ENCODE measurements around the gene PRG3. TPM values are rescaled to one million over a fixed set of nuclear protein-coding genes. Genes with fewer than 3 reads are reported as not detected.

PRG3 gene
- total and polyA plus RNA-seq, 2 of the 13 experiments (the other 11 are each of a cell fraction or from before 2014, with no cell fraction given): not detected

GRCh38 chr11:57368845-57369232 is 12.1 kb downstream of the PRG3 start:
- Histone ChIP-seq H3K4me2 (ENCODE audit: low read depth, low read length) (no peak overlapping the region), H3K27ac (ENCODE audit: extremely low read length, insufficient read depth, low read length) (no peak overlapping the region), H3K4me3 (replicated peaks in 1 of 3; ENCODE audit: insufficient read depth in 1 of 3, low read depth in 2 of 3, low read length in 3 of 3) (no peak overlapping the region), H3K9ac (ENCODE audit: insufficient read depth, low read depth, low read length) (no peak overlapping the region), H3K9me3 (ENCODE audit: low read length) (no peaks in the 10 kb centered on the region), H3K79me2 (ENCODE audit: insufficient read depth, low read length) (no peaks in the 10 kb centered on the region), H3K4me1 (ENCODE audit: insufficient read depth, low read length) (no peaks in the 10 kb centered on the region), H2AFZ (ENCODE audit: low read length) (no peak overlapping the region), H3K36me3 (replicated peaks in 1 of 2; ENCODE audit: control insufficient read depth in 1 of 2, insufficient read depth in 2 of 2, low read length in 2 of 2) (no peaks in the 10 kb centered on the region), H3K27me3 (ENCODE audit: control insufficient read depth in 1 of 2, insufficient read depth in 2 of 2, low read length in 2 of 2) (peaks cover 3 to 23% of the 10 kb centered on the region in 2 experiments), H4K20me1 (ENCODE audit: insufficient read depth, low read length) (no peaks in the 10 kb centered on the region)
- in situ Hi-C loops (cut with HindIII; ENCODE audit: extremely low pct_ligation_motif_present, low pct_unique_long_range_greater_than_20kb) (no loop called here), intact Hi-C loops (cut with micrococcal nuclease; ENCODE audit: unreplicated experiment) (no loop called here)
- ChIA-PET CTCF (ENCODE audit: low intra/inter-chr PET ratio, low total read pairs) (no interaction called here), POLR2A (no interaction called here)
- TF ChIP-seq MZF1 (CRISPR knock-in tag; IDR thresholded peaks at IDR 0.05; ENCODE audit: borderline replicate concordance) (no peak), ZNF615 (CRISPR knock-in tag; IDR thresholded peaks at IDR 0.05; ENCODE audit: borderline replicate concordance) (no peak), ZNF83 (CRISPR knock-in tag; IDR thresholded peaks at IDR 0.05; ENCODE audit: borderline replicate concordance) (no peak), LRRFIP1 (CRISPR knock-in tag; conservative IDR thresholded peaks at IDR 0.05) (no peak), CENPX (CRISPR knock-in tag; IDR thresholded peaks at IDR 0.05) (no peak)
- DNase-seq (ENCODE audit: low spot score) (no peak), ATAC-seq (no peak), FAIRE-seq (no peak)
- WGBS (ENCODE audit: low lambda C conversion rate): 20% methylated on average over 5 of the region's 5 CpGs
- BruUV-seq (replicated peaks): no TSS peak

Data from HepG2 (cell line).